Stimulated activated CD4-positive, alpha-beta T cell treated with anti-CD3 and anti-CD28 coated beads, Interleukin-4, amount 100 ng/mL, for 4 hours (primary cell): Measurements from ENCODE around the gene LZTS2.

ENCODE experiments used
- DNase-seq, 2 experiments: peaks; one replicate each; pipeline ENCODE4 v3.0.0-alpha.2; 2020

The LZTS2 gene

GRCh38 chr10:100998991-100999741 lies 442 bp upstream of the LZTS2 start:
- DNase-seq, result peak; percentile 70 to 79

- no peak for DNase-seq
Observed at GRCh38 chr10:101000127-101000914, 713 bp downstream of the LZTS2 start.

- DNase-seq, result no peak
Observed at GRCh38 chr10:101000915-101001658, 1.5 kb downstream of the LZTS2 start.

GRCh38 chr10:101001659-101002035 lies 2.0 kb downstream of the LZTS2 start:
- no peak for DNase-seq

GRCh38 chr10:101002456-101002855 lies 2.8 kb downstream of the LZTS2 start:
- no peak for DNase-seq

- no peak for DNase-seq
Observed at GRCh38 chr10:101003639-101004206, 4.1 kb downstream of the LZTS2 start.

- DNase-seq, result no peak
Observed at GRCh38 chr10:101005361-101005760, 5.8 kb downstream of the LZTS2 start.

- no peak for DNase-seq
Observed at GRCh38 chr10:101005869-101006567, 6.4 kb downstream of the LZTS2 start.

GRCh38 chr10:101006593-101007098 lies 7.0 kb downstream of the LZTS2 start:
- DNase-seq, result no peak

GRCh38 chr10:101007099-101007711 lies 7.6 kb downstream of the LZTS2 start:
- no peak for DNase-seq

- no peak for DNase-seq
Observed at GRCh38 chr10:101007915-101008822, 8.6 kb downstream of the LZTS2 start.

- DNase-seq, result no peak
Observed at GRCh38 chr10:101008823-101009423, 9.3 kb downstream of the LZTS2 start.

GRCh38 chr10:101010329-101010728 lies 10.7 kb downstream of the LZTS2 start:
- DNase-seq, result no peak

GRCh38 chr10:101011517-101012423 lies 12.2 kb downstream of the LZTS2 start:
- DNase-seq, result no peak

- peak; percentile 70 to 71 for DNase-seq
Observed at GRCh38 chr10:101012525-101013364, 13.1 kb downstream of the LZTS2 start.

- DNase-seq, result no peak
Observed at GRCh38 chr10:101013365-101013825, 13.8 kb downstream of the LZTS2 start.

GRCh38 chr10:101014230-101014884 lies 14.7 kb downstream of the LZTS2 start:
- peak; percentile 62 to 74 for DNase-seq
